HG02642 (cell line): ENCODE measurements around the gene NDUFB4.
A peak's percentile ranks its signal among the peaks of the same experiment; 100 is the strongest.
"Not testable (repeated sequence)": the region's sequence is repeated elsewhere in the genome, so short reads cannot be mapped to it uniquely, and the experiment has no call there.

Experiments
- ATAC-seq: cut with Tn5 transposase; IDR thresholded peaks from one replicate; pipeline ENCODE4 v1.9.1; 2021; ENCODE audit warnings: mild to moderate bottlenecking; ENCODE audit not compliant: unreplicated experiment, poor library complexity

Gene NDUFB4

DNA sequence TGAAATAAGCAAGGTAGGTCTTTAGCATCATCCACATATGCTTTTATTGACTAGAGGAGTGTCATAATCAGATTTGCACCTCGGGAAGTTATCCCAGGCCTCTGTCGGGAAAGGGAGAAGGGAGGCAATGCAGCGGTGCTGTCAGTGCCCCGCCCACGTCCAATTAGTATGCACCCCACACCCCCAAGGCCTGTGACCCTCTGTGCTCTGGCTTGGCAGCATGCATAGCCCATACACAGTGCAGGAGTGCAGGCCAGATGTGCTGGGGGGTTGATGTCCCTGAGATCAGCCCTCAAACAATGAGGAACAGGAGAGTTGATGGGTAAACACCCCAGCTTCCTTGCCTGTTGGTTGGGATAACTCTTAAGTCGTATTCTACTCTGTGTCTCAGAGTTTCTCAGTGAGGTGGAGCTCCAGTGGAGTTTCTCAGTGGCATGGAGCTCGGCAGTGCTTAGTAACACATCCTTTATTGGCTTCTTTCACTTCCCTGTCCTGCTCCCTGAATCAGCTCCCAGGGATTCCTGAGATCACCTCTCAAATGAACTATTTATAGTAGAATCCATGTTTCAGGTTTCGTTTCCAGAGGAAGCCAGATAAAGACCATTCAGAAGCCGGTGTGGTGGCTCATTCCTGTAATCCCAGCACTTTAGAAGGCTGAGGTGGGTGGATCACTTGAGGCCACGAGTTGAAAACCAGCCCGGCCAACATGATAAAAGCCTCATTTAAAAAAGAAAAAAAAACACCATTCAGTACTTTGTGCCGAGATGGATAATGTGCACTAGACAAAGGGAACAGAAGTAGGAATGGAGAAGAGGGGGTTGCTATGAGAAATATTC, 26.7 kb upstream of the NDUFB4 start:
- no peak for ATAC-seq

DNA sequence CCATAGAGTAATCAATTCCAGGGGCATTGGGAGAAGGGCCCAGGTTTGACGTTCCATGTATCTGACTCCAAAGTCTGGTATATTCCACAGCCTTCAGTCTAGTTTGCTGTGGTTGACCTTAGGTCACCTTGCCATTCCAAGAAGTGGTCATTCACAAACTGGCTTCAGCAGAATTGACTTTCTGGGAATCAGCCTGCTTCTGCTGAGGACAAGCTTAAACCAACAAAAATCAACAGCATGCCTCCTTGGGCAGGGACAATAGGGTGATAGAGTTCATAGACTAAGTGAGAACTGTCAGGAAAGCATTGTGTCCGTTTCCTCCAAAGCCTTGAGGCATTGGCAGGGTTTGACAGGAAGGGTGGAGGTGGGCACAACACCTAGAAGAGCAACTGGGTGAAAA, 24.1 kb upstream of the NDUFB4 start:
- ATAC-seq, result no peak

- no peak for ATAC-seq
These were observed 8.7 kb upstream of the NDUFB4 start for GRCh38 chr3:120587332-120587975.

DNA sequence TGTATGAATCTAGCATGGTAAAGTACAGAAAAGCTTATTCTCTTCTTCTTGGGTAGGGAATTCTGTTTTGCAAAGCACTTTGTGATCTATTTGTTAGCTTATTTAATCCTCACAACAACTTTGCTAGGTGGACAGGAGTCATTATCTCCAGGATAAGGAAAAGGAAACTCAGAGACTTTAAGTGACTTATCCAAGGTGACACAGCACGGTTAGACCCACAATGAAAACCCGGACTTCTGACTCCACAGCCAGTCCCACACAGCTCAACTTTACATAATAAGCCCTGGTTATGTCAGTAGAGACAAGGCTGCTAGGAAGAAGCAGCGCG, 384 bp upstream of the NDUFB4 start:
- no peak for ATAC-seq

DNA sequence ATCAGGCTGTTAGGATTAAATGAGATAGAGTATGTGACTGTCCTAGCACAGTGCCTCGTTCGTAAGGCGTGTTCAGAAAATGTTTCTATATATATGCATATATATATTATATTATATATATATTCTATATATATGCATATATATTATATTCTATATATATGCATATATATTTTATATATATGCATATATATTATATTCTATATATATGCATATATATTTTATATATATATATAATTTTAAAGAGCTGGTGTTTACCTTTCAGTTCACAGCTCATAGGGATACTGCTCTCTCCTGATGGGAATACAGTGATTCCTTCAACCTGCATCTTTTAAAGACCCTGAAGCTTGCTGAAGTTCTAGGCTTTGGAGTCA, 702 bp downstream of the NDUFB4 start:
- no peak for ATAC-seq

DNA sequence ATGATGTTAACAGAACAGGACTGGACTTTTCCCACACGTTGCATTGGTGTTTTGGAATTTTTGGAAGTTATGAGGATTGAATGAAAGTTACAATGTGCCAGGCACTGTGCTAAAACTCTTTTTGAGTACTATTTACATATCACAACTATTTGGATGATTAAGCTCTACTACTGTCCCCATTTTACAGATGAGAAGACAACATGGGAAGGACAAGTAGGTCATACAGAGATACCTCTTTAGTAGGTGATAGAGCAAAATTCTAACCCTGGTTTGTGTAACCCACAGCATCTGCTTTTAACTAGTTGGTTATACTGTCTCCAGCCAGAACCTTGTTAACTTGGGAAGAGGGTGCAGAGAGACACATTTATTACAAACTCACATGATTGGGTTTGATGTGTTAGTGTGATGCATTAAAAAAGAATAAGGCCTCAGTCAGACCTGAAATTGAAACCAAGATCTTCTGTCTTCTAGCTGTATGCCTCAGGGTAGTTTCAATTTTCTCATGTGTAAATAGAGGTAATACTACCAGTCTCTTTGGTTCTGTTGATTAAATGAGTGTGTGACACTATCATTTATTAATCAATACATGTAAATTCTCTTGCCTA, 1.4 kb downstream of the NDUFB4 start:
- ATAC-seq, result peak; percentile 49

DNA sequence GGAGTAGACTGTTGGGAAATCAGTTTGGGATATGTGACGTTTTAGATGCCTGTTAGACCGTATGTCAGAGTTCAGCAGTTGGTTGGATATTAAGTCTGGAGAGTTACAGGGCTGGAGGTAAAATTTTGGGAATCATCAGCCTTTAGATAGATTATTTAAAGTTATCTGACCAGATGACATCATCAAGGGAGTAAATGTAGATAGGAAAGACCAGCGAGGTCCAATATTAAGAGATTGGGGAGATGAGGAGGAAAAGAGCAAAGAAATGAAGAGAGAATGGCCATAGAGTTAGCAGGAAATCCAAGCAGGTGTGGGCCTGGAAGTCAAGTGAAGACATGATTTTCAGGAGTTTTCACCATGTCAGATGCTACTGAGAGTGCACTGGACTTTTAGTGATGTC, 3.1 kb downstream of the NDUFB4 start:
- ATAC-seq, result no peak

- ATAC-seq, result no peak
These were observed 5.4 kb downstream of the NDUFB4 start for GRCh38 chr3:120601554-120601953.

DNA sequence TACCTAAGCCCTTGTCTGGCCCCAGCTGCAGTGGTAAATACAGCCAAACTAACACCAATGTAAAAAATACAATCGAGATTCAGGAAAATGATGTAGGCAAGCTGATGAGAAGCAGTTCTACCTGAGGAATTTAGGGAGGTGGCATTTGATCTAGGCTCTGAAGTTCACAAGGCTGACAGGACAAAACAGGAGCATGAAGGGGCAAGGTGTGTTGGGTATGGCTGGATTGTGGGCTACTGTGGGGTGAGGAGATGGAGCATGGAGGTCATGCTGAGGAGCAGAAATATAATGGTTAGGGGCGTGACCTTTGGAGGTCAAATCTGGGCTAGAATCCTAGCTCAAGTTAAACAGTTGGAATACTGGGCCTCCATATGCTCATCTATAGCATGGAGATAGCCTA, 6.5 kb downstream of the NDUFB4 start:
- ATAC-seq, result no peak

GRCh38 chr3:120604382-120604781, 8.2 kb downstream of the NDUFB4 start:
- ATAC-seq, result no peak

DNA sequence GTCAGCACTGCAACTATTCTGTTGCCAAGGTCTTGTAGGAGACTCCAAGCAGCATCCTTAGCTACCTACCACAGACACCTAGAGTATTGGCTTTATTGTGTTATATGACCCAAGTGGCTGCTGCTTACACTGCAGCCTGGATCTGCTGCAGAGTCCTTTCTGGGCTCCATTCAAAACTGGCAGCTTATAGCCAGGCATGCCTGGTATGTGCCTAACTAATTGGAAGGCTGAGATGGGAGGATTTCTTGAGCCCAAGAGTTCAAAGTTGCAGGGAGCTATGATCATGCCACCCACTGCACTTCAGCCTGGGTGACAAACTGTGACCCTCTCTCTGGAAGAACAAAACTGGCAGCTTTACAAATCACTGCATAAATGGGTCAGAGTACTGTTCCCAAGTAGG, 8.6 kb downstream of the NDUFB4 start:
- no peak for ATAC-seq

GRCh38 chr3:120608506-120608905, 12.4 kb downstream of the NDUFB4 start:
- ATAC-seq, result no peak

DNA sequence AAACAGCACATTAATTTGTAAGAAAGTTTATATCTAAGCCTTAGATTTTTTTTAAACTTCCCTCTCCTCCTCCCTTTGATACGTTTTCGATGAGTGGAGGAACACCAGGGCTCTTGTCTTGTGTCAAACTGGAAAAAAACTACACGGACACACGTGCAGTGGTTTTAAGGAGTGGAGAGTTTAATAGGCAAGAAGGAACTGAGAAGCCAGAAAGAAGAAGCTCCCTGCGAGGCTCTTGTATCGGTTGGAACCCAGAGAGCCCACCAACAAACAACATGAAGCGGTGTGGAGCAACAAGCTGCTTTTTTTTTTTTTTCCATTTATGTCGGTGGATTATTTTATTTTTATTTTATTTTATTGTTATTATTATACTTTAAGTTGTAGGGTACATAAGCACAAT, 18.6 kb downstream of the NDUFB4 start:
- no peak for ATAC-seq

DNA sequence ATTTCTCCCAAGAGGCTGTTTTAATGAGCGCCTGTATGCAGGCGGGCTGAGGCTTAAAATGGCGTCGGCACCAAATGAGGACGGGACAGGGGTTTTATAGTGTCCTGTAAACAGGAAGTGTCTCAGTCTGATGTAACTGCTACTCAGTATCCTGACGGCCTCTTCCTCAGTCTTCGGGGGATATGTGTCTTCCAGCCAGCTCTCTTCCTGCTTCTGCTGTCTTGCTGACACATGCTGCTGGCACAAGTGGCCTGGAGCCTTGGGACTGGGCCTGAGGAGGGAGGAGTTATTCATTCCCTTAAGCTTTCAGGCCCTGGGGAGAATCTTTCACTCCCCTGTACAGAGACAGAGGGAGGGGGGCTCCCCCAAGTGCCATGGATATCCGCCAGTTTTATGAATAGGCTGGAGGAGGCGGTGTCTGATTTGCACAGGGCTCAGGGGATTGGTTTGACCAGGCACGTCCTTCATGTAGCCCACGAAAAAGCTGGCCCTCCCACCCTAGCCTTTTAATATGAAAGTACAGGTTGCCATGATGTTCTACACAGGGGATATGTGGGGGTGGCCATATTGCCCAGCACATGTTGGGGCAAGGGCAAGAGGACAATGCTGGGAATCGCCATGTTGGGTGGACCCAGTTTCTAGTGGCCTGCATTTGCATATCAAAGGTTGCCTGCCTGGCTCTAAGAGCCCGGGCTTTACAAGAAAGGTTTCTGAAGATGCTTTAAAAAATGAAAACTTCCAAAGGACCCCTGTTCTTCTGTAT, 19.9 kb downstream of the NDUFB4 start:
- ATAC-seq, result no peak

GRCh38 chr3:120616745-120617144, 20.6 kb downstream of the NDUFB4 start:
- not testable (repeated sequence) for ATAC-seq

DNA sequence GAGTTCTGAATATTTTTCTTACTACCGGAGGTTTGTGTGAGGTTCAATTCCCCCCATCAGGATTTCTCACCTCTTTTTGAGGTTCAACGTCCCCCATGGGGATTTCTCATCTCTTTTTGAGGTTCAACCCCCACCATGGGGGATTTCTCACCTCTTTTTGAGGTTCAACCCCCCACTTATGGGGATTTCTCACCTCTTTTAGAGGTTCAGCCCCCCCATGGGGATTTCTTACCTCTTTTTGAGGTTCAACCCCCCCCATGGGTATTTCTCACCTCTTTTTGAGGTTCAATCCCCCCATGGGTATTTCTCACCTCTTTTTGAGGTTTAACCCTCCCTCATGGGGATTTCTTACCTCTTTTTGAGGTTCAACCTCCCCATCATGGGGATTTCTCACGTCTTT, 26.3 kb downstream of the NDUFB4 start:
- ATAC-seq, result no peak

DNA sequence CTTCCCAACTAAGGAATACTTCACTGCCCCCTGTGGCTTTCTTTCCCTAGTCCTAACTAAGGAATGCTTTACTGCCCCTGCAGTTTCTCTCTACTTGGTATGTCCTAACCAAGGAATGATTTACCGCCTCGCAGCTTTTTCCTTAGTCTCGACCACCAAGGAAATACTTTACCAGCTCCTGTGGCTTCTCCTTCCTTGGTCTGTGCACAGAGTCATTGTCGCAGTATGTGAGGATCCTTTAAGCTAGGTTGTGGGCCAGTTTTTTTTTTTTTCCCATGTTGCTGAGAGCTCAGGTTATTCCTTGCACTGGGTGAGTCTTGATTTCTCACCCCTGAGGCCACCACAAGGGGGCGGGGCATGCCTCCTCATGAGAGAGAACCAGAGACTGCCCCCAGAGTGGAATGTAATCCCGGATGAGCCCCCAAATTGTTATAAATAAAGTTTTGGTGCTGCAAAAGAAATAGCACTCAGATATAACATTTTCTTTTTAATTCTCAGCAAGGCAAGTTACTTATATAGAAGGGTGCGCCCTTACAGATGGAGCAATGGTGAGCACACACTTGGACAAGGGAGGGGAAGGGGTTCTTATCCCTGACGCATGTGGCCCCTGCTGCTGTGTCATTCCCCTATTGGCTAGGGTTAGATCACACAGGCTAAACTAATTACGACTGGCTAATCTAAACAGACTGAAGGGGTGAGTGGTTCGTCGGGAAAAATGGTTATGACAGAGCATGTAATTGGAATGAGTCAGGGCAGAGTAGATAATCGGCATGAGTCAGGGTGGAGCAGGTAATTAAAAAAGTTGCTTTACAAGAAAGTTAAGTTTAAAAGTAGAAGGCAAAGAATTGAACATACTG, 27.0 kb downstream of the NDUFB4 start:
- no peak for ATAC-seq

DNA sequence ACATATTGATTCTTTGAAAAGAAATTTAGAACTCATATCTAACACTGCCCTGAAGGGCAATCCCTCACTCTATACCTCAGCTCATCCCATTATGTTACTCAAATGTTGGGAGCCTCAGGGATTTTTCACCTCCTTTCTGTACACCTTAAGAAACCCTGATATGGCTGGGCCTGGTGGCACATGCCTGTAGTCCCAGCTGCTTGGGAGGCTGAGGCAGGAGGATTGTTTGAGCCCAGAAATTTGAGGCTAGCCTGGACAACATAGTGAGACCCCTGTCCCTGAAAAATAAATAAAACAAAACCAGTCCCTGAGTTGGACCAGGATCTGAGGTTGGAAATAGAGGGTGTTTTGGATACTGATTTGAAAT, 27.6 kb downstream of the NDUFB4 start:
- no peak for ATAC-seq

DNA sequence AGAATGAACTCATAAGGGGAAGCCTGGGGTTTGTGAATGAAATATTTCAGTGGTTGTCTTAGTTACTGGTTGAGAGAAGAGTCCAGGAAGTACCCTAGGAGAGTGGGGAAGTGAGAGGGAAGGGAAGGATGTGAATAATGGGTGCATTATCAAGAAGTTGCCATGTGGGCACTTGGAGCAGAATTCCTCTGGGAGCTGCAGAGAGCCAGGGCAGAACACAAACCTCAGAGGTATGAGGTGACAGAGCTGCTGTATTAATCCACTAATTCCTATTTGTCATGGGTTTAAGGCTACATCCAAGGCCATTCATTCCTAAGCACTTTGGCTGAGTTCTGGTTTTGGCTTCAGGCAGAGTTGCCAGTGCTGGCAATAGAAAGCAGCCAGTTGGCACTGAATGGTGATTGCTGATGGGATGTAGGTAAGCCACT, 29.0 kb downstream of the NDUFB4 start:
- ATAC-seq, result no peak

GRCh38 chr3:120634539-120634938, 38.4 kb downstream of the NDUFB4 start:
- no peak for ATAC-seq
